Measurements from ENCODE around the gene PKD2L1.

Gene PKD2L1

DNA sequence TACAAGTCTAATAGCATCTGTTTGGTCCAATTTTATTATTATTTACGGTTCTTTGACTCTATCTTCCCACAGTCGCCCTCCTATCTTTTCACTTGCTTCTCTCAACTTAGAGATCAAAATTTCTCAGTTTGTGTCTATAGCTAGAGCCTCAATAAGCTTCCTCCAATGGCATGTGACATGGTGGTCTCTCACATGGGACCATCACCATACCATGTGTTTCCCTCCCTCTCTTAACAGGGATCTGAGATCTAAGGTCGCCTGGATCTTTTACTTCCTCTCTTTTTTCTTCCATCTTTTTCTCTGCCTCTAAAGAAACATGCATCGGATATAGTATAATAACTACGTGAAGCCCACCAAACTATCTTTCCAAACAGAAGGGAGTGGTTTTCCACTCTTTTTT, 1.8 kb downstream of the PKD2L1 start:
- TF ChIP-seq CTCF (IDR thresholded peaks at IDR 0.05; ENCODE audit: insufficient read depth, missing control alignments): no peak
- DNase-seq (ENCODE audit: insufficient read length, low spot score): no peak
- no peak for FAIRE-seq

- DNase-seq (ENCODE audit: insufficient read length, low spot score): no peak
- no peak for FAIRE-seq
- TF ChIP-seq CTCF (IDR thresholded peaks at IDR 0.05; ENCODE audit: insufficient read depth, missing control alignments): no peak
Measured at GRCh38 chr10:100327718-100328009, 2.4 kb downstream of the PKD2L1 start.

GRCh38 chr10:100327007-100327717, 2.9 kb downstream of the PKD2L1 start:
- DNase-seq (ENCODE audit: insufficient read length, low spot score): no peak
- no peak for FAIRE-seq

GRCh38 chr10:100325158-100325557, 4.9 kb downstream of the PKD2L1 start:
- no peak for TF ChIP-seq CTCF (IDR thresholded peaks at IDR 0.05; ENCODE audit: insufficient read depth, missing control alignments)
- no peak for FAIRE-seq
- no peak for DNase-seq (ENCODE audit: insufficient read length, low spot score)

More at GRCh38 chr10:100327007-100327717, 2.9 kb downstream of the PKD2L1 start:
- no peak for TF ChIP-seq CTCF (IDR thresholded peaks at IDR 0.05; ENCODE audit: insufficient read depth, missing control alignments)

DNA sequence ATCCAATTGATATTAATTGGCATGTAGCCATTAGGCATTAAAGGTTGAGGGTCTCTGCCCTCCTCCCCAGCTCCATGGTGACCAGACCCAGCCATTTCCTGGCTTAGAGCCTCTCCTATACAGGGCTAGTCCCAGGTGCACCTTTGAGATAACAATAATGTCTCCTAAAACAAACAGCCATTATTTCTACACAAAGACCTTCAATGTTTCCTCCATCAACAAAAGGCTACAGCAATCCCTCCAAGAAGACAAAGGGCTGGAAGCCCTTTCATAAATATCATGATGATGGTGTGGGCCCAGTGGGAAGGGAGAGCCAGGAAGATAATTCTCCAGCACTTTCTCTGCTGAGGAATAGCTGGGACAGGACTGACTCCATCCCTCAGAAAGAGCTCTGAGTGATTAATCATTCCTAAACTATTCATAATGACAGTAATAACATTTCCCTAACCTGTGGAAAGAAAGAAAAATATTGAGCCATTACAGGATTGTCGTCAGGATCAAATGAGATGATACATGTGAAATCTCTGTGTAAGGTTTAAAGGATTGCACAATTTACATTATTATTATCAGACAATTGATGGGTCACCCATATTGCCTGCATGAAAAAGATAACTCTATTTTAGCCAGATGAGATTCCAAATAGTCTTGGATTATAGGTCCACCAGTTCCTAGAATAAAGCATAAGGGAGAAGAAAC, 10.2 kb downstream of the PKD2L1 start:
- DNase-seq (ENCODE audit: insufficient read length, low spot score) (no peak), FAIRE-seq (no peak)
- no peak for TF ChIP-seq CTCF (IDR thresholded peaks at IDR 0.05; ENCODE audit: insufficient read depth, missing control alignments)

DNA sequence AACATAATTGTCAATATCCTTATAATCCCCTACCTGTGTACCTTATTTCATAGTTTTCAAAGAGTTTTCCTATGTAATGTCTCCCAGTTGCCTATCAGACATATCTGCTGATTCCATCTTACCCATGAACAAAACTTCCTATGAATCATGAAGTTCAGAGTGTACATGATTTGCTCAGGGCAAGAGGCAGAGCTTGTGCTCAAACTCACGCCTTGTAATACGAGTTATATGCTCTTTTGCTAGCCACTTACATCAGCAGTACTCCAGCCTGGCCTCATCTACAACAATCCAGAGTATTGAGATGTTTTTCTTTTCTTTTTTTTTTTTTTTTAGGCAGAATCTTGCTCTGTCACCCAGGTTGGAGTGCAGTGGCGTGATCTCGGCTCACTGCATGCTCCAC, 11.8 kb downstream of the PKD2L1 start:
- no peak for DNase-seq (ENCODE audit: insufficient read length, low spot score)
- no peak for FAIRE-seq
- no peak for TF ChIP-seq CTCF (IDR thresholded peaks at IDR 0.05; ENCODE audit: insufficient read depth, missing control alignments)

DNA sequence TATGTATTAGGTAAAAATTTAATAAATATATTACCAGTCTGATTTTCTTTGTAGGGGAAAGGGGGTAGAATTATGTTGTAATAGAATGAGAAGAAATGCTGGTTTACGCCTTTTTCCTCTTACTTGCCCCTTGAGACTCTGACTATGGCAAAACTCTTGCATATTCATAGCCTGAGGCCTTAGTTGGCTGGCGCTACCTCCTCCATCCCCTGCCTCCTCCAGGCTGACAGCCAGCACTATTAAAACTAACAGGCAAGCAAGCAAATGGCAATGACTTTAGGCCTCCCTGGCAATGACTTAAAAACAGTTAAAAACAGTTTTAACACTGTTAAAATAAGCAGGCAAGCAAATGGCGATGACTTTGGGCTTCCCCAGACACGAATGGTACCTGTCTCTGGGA, 14.4 kb downstream of the PKD2L1 start:
- DNase-seq (ENCODE audit: insufficient read length, low spot score) (no peak), FAIRE-seq (no peak)

More for the DNA sequence above, 14.4 kb downstream of the PKD2L1 start:
- TF ChIP-seq CTCF (IDR thresholded peaks at IDR 0.05; ENCODE audit: insufficient read depth, missing control alignments): no peak
